ENCODE data around the gene PPP4R3A.

DNA sequence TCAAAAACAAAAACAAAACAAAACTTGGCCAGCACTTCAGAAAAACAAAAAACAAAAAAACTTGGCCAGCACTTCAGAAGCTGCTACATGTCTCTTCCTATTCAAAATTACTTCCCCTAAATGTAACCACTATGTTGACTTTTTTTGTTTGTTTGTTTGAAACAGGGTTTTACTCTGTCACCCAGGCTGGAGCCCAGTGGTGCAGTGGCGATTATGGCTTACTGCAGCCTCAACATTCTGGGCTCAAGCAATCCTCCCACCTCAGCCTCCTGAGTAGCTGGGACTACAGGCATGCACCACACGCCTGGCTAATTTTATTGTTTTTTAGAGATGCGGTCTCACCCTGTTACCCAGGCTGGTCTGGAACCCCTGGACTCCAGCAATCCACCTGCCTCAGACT lies 38.0 kb upstream of the PPP4R3A start:
- no peak for TF ChIP-seq MXI1 (IDR thresholded peaks at IDR 0.05; ENCODE audit: borderline replicate concordance, low read depth, low read length)
- TF ChIP-seq POLR2A (IDR thresholded peaks at IDR 0.05; ENCODE audit: low read depth, low read length): no peak
- TF ChIP-seq, protein P1, sequence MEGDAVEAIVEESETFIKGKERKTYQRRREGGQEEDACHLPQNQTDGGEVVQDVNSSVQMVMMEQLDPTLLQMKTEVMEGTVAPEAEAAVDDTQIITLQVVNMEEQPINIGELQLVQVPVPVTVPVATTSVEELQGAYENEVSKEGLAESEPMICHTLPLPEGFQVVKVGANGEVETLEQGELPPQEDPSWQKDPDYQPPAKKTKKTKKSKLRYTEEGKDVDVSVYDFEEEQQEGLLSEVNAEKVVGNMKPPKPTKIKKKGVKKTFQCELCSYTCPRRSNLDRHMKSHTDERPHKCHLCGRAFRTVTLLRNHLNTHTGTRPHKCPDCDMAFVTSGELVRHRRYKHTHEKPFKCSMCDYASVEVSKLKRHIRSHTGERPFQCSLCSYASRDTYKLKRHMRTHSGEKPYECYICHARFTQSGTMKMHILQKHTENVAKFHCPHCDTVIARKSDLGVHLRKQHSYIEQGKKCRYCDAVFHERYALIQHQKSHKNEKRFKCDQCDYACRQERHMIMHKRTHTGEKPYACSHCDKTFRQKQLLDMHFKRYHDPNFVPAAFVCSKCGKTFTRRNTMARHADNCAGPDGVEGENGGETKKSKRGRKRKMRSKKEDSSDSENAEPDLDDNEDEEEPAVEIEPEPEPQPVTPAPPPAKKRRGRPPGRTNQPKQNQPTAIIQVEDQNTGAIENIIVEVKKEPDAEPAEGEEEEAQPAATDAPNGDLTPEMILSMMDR (conservative IDR thresholded peaks at IDR 0.05; ENCODE audit: low read depth, low read length): no peak
- no peak for TF ChIP-seq MAFK (IDR thresholded peaks at IDR 0.05; ENCODE audit: low read depth, low read length)
- no peak for TF ChIP-seq RCOR1 (IDR thresholded peaks at IDR 0.05; ENCODE audit: insufficient replicate concordance, low read length)
- no peak for TF ChIP-seq MAZ (IDR thresholded peaks at IDR 0.05; ENCODE audit: borderline replicate concordance, low read depth, low read length)
- TF ChIP-seq RFX5 (IDR thresholded peaks at IDR 0.05; ENCODE audit: low read depth, low read length): no peak

Data from IMR-90 (cell line).